ENCODE measurements around the gene OBSCN. TPM values are rescaled to one million over a fixed set of nuclear protein-coding genes. Genes with fewer than 3 reads are reported as not detected.

OBSCN gene
- total RNA-seq, 1 donor from 2014 or later, result 25.7 TPM

DNA sequence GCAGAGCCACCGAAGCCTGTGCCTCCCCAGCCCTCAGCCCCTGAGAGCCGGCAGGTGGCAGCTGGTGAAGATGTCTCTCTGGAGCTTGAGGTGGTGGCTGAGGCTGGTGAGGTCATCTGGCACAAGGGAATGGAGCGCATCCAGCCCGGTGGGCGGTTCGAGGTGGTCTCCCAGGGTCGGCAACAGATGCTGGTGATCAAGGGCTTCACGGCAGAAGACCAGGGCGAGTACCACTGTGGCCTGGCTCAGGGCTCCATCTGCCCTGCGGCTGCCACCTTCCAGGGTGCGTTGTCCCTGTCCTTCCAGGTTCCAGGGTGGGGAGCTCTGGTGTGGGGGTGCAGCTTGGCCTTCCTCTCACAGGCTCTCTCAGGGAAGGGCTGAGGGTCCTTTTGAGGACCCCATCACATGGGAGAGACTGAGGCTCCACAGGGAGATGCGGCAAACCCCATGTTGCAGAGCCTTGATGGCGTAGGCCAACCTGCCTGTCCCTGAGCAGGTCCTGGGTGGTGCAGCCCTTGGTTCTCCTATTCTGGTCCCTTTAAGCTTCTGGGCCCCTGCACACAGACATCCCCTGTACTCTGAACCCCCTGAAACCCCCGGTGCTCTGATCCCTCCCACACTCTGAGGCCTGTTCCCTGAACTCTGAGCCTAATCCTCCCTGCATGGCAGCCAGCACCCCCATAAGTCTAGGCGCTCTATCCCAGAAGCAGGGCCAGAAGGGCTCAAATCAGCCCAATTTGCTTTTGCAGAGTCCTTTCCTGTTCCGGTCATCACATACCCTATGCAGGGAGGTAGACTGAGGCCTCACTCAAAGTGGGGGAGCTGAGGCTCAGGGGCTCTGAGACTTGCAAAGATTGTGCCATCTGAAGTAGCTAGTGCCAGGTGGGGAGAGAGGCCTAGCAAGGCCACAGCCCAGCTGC is 110.3 kb downstream of the OBSCN start:
- Mint-ChIP-seq H3K27ac (ENCODE audit: unreplicated experiment) (no peak overlapping the region), H3K4me3 (ENCODE audit: unreplicated experiment) (no peak overlapping the region), H3K4me1 (ENCODE audit: low read depth, unreplicated experiment) (no peaks in the 10 kb centered on the region), H3K27me3 (ENCODE audit: unreplicated experiment) (no peaks in the 10 kb centered on the region), H3K9me3 (ENCODE audit: unreplicated experiment) (peaks cover 1% of the 10 kb centered on the region), H3K36me3 (ENCODE audit: unreplicated experiment) (peaks cover 2% of the 10 kb centered on the region)
- TF ChIP-seq, protein P1, sequence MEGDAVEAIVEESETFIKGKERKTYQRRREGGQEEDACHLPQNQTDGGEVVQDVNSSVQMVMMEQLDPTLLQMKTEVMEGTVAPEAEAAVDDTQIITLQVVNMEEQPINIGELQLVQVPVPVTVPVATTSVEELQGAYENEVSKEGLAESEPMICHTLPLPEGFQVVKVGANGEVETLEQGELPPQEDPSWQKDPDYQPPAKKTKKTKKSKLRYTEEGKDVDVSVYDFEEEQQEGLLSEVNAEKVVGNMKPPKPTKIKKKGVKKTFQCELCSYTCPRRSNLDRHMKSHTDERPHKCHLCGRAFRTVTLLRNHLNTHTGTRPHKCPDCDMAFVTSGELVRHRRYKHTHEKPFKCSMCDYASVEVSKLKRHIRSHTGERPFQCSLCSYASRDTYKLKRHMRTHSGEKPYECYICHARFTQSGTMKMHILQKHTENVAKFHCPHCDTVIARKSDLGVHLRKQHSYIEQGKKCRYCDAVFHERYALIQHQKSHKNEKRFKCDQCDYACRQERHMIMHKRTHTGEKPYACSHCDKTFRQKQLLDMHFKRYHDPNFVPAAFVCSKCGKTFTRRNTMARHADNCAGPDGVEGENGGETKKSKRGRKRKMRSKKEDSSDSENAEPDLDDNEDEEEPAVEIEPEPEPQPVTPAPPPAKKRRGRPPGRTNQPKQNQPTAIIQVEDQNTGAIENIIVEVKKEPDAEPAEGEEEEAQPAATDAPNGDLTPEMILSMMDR (IDR thresholded peaks at IDR 0.05; ENCODE audit: partially characterized antibody, unreplicated experiment), result no peak
- DNase-seq, result no peak

DNA sequence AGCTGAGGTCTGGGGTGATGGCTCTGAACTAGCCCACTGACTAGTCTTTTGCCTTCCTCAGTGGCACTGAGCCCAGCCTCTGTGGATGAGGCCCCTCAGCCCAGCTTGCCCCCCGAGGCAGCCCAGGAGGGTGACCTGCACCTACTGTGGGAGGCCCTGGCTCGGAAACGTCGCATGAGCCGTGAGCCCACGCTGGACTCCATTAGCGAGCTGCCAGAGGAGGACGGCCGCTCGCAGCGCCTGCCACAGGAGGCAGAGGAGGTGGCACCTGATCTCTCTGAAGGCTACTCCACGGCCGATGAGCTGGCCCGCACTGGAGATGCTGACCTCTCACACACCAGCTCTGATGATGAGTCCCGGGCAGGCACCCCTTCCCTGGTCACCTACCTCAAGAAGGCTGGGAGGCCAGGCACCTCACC is 111.0 kb downstream of the OBSCN start:
- no peaks in the 10 kb centered on the region for H3K9me3 Mint-ChIP-seq (ENCODE audit: unreplicated experiment)

DNA sequence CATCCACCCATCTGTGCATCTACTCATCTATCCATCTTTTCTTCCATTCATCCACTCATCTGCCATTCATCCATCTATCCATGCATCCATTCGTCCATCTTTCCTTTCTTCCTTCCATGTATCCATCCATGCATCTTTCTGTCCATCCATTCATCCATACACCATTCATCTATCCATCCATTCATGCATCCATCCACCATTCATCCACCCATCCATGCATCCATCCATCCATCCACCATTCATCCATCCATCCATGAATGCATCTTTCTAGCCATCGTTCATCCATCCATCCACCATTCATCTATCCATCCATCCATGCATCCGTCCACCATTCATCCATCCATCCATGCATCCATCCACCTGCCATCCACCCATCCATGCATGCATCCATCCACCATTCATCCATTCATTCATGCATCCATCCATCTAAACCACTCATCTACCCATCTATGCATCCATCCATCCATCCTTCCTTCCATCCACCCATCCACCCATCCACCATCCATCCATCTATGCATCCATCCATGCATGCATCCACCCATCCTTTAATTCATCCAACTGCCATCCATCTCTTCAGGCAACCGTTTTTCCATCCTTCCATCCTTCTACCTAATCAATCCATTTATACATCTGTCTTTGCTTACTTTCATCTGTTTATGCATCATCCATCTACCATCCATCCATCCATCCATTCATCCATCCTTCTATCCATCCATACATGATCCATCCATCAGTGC is 111.7 kb downstream of the OBSCN start:
- Mint-ChIP-seq H3K27me3 (ENCODE audit: unreplicated experiment) (no peaks in the 10 kb centered on the region), H3K4me1 (ENCODE audit: low read depth, unreplicated experiment) (no peaks in the 10 kb centered on the region), H3K4me3 (ENCODE audit: unreplicated experiment) (no peak overlapping the region), H3K36me3 (ENCODE audit: unreplicated experiment) (peaks cover under 1% of the 10 kb centered on the region), H3K9me3 (ENCODE audit: unreplicated experiment) (no peaks in the 10 kb centered on the region), H3K27ac (ENCODE audit: unreplicated experiment) (no peak overlapping the region)
- TF ChIP-seq, protein P1 (IDR thresholded peaks at IDR 0.05; ENCODE audit: partially characterized antibody, unreplicated experiment), result no peak
- DNase-seq, result no peak

More for the DNA sequence above, 111.0 kb downstream of the OBSCN start:
- TF ChIP-seq, protein P1 (IDR thresholded peaks at IDR 0.05; ENCODE audit: partially characterized antibody, unreplicated experiment), result no peak
- H3K27me3 Mint-ChIP-seq (ENCODE audit: unreplicated experiment), result no peaks in the 10 kb centered on the region
- no peak for DNase-seq
- no peaks in the 10 kb centered on the region for H3K4me1 Mint-ChIP-seq (ENCODE audit: low read depth, unreplicated experiment)
- H3K36me3 Mint-ChIP-seq (ENCODE audit: unreplicated experiment), result no peaks in the 10 kb centered on the region
- no peak overlapping the region for H3K27ac Mint-ChIP-seq (ENCODE audit: unreplicated experiment)
- no peak overlapping the region for H3K4me3 Mint-ChIP-seq (ENCODE audit: unreplicated experiment)

DNA sequence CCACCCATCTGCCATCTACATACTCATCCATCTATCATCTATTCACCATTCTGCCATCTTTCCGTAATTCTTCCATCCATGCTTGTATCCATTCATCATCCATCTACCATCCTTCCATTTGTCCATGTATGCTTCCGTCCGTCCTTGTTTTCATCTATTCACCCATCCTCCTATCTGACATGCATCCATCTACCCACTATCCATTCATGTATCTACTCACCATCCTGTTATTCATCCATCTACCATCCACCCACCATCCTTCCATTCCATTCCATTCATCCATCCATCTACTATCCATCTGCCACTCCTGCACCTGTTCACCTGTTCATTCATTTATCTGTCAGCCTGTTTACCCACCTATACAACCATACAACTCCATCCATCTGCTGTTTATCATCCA is 112.5 kb downstream of the OBSCN start:
- H3K4me3 Mint-ChIP-seq (ENCODE audit: unreplicated experiment), result no peak overlapping the region
- H3K36me3 Mint-ChIP-seq (ENCODE audit: unreplicated experiment), result peaks cover 4% of the 10 kb centered on the region
- TF ChIP-seq, protein P1 (IDR thresholded peaks at IDR 0.05; ENCODE audit: partially characterized antibody, unreplicated experiment), result no peak
- no peak overlapping the region for H3K27ac Mint-ChIP-seq (ENCODE audit: unreplicated experiment)
- H3K27me3 Mint-ChIP-seq (ENCODE audit: unreplicated experiment), result peaks cover 2% of the 10 kb centered on the region
- H3K4me1 Mint-ChIP-seq (ENCODE audit: low read depth, unreplicated experiment), result no peaks in the 10 kb centered on the region
- DNase-seq, result no peak
- no peaks in the 10 kb centered on the region for H3K9me3 Mint-ChIP-seq (ENCODE audit: unreplicated experiment)

Data from glutamatergic neuron (in vitro differentiated cells).